GM12878 (cell line): ENCODE measurements around the gene SETD1B. TPM values are rescaled to one million over a fixed set of nuclear protein-coding genes. Genes with fewer than 3 reads are reported as not detected.

Source experiments
- ATAC-seq: fragments of 200-7000 bp; cut with Tn5 transposase; 3 replicates; pipeline ENCODE4 v1.9.1; 2020; ENCODE audit warnings: mild to moderate bottlenecking, moderate library complexity
- BruUV-seq: library from RNA; stranded (reverse); fragments of 400-500 nt; replicated peaks from 2 replicates; lab custom pipeline; 2021; lab: Mats Ljungman, UMichigan
- CTCF ChIA-PET: fragments of 300-600 bp; sonication (Branson Sonifier 250); formaldehyde crosslinking; extraction: SDS; loops from one replicate; lab custom pipeline; 2021; ENCODE audit warnings: inconsistent platforms; lab: Yijun Ruan, JAX
- POLR2A ChIA-PET: fragments of 350-600 bp; formaldehyde crosslinking; extraction: SDS; loops from one replicate; lab custom pipeline; 2021; ENCODE audit warnings: inconsistent platforms; lab: Charles Lee
- RAD21 ChIA-PET: fragments of 300-600 bp; sonication (Branson Sonifier 250); formaldehyde crosslinking; loops from one replicate; lab custom pipeline; 2023; ENCODE audit warnings: antibody characterized with exemption; ENCODE audit not compliant: unreplicated experiment; lab: Charles Lee
- SMC1A ChIA-PET: fragments of 300-600 bp; sonication (Branson Sonifier 250); formaldehyde crosslinking; loops from one replicate; lab custom pipeline; 2023; ENCODE audit not compliant: unreplicated experiment, uncharacterized antibody; lab: Charles Lee
- DNase-seq: peaks from one replicate; pipeline ENCODE4 v3.0.0-alpha.2; 2011; ENCODE audit warnings: low read depth, low spot score
- FAIRE-seq: peaks from 3 replicates; lab custom pipeline; 2011; peaks lifted over from hg19 to GRCh38; lab: Jason Lieb, UNC
- H2AFZ ChIP-seq: 2 replicates; pipeline ENCODE4 v1.6.0; 2011; ENCODE audit warnings: low read depth, low read length, control low read depth; ENCODE audit not compliant: control insufficient read depth
- H3K27ac ChIP-seq: 2 replicates; pipeline ENCODE4 v1.5.1; 2011; ENCODE audit warnings: control low read depth; ENCODE audit not compliant: control insufficient read depth, insufficient read depth
- H3K27me3 ChIP-seq, 2 experiments: replicated peaks in 1 of 2; 2 replicates each; pipeline versions ENCODE4 v1.6.0 to v1.6.1; 2011; ENCODE audit warnings: low read length in 1 of 2; ENCODE audit not compliant: control insufficient read depth in 2 of 2, insufficient read depth in 2 of 2
- H3K36me3 ChIP-seq, 2 experiments: 2 replicates each; pipeline ENCODE4 v1.5.1; 2011; ENCODE audit warnings: low read length in 1 of 2; ENCODE audit not compliant: control insufficient read depth in 2 of 2, insufficient read depth in 2 of 2
- H3K4me1 ChIP-seq: 2 replicates; pipeline ENCODE4 v1.6.1; 2011; ENCODE audit warnings: mild to moderate bottlenecking, low read length, moderate library complexity, mixed read lengths; ENCODE audit not compliant: control insufficient read depth, insufficient read depth
- H3K4me2 ChIP-seq: 2 replicates; pipeline ENCODE4 v1.6.0; 2011; ENCODE audit warnings: control low read depth; ENCODE audit not compliant: control insufficient read depth, insufficient read depth
- H3K4me3 ChIP-seq: fragments of 200-600 bp; sonication (generic); 2 replicates; pipeline ENCODE4 v1.5.1; 2016
- H3K79me2 ChIP-seq: 2 replicates; pipeline ENCODE4 v1.6.0; 2011; ENCODE audit warnings: low read length; ENCODE audit not compliant: control insufficient read depth, insufficient read depth
- H3K9ac ChIP-seq: 2 replicates; pipeline ENCODE4 v1.8.0; 2011; ENCODE audit warnings: low read length, control low read depth, mixed read lengths; ENCODE audit not compliant: control insufficient read depth, insufficient read depth
- H3K9me3 ChIP-seq: replicated peaks from 3 replicates; pipeline ENCODE4 v1.5.1; 2011; ENCODE audit warnings: mild to moderate bottlenecking, low read length; ENCODE audit not compliant: control insufficient read depth, insufficient read depth
- H4K20me1 ChIP-seq: 2 replicates; pipeline ENCODE4 v1.6.0; 2011; ENCODE audit not compliant: control insufficient read depth, insufficient read depth
- BRCA1 ChIP-seq: IDR thresholded peaks from 2 replicates; pipeline ENCODE4 v1.6.1; 2011; ENCODE audit warnings: low read depth, low read length, improper control_type of control experiment
- HDAC2 ChIP-seq: fragments of 200-600 bp; sonication (generic); IDR thresholded peaks from 2 replicates; pipeline ENCODE4 v1.6.1; 2017
- MEF2A ChIP-seq: IDR thresholded peaks from 2 replicates; pipeline ENCODE4 v1.6.1; 2011; ENCODE audit warnings: low read depth, mild to moderate bottlenecking, low read length, moderate library complexity; ENCODE audit not compliant: insufficient read depth
- YY1 ChIP-seq: IDR thresholded peaks from 2 replicates; pipeline ENCODE4 v1.6.1; 2011; ENCODE audit warnings: low read depth, mild to moderate bottlenecking, low read length
- WGBS: methylation state at CpG from one replicate; pipeline ENCODE4 v1.1.6; 2016; ENCODE audit warnings: low lambda C conversion rate; ENCODE audit not compliant: insufficient replicate concordance, insufficient coverage; ENCODE audit errors: missing lambda C conversion rate; 5-methylcytosine and 5-hydroxymethylcytosine counted together
- in situ Hi-C: fragments of 300-500 bp; cut with MboI; formaldehyde crosslinking; loops from 9 replicates; pipeline ENCODE4 v1.14.3; 2018; ENCODE audit warnings: mixed read lengths
- intact Hi-C: fragments of 100-400 bp; cut with micrococcal nuclease; formaldehyde crosslinking; loops from one replicate; pipeline ENCODE4 v1.14.2; 2022; ENCODE audit not compliant: unreplicated experiment
- polyA plus RNA-seq, 11 experiments: library from polyadenylated mRNA; depleted of rRNA in 4 of 11; unstranded in 6 of 11; stranded (reverse) in 5 of 11; fragments of >200 nt; fragmentation: Nextera tagmentation in 4 of 11; fragmentation: Illumina TruSeq in 1 of 11; extraction: Ambion mirVana in 4 of 11; extraction: Trizol in 1 of 11; gene quantifications; 1 replicate in 1 of 11; 2 replicates in 10 of 11; pipeline versions ENCODE4 v1.2.1 to v1.2.3, GENCODE V29; 2011 to 2016; ENCODE audit warnings: inconsistent platforms in 2 of 11, missing spikeins in 2 of 11, low read depth in 1 of 11
- total RNA-seq, 4 experiments: library from RNA; depleted of rRNA in 3 of 4; stranded (reverse); fragments of >200 nt in 3 of 4; fragmentation: Illumina TruSeq in 1 of 4; extraction: Trizol in 1 of 4; gene quantifications; 2 replicates each; pipeline versions ENCODE4 v1.2.1 to v1.2.3, GENCODE V29; 2013 to 2021
- TF ChIP-seq, protein P1 (sequence below): IDR thresholded peaks from 2 replicates; pipeline ENCODE4 v1.6.1; 2012; ENCODE audit warnings: mild to moderate bottlenecking, low read depth, low read length
- TF ChIP-seq, protein P2 (sequence below): IDR thresholded peaks from 2 replicates; pipeline ENCODE4 v1.6.1; 2012; ENCODE audit warnings: improper control_type of control experiment, low read depth, low read length; ENCODE audit not compliant: insufficient replicate concordance
- TF ChIP-seq, protein P3 (sequence below): IDR thresholded peaks from 2 replicates; pipeline ENCODE4 v1.6.1; 2011; ENCODE audit warnings: borderline replicate concordance, low read depth, mild to moderate bottlenecking, moderate library complexity, low read length; ENCODE audit not compliant: insufficient read depth, poor library complexity, severe bottlenecking

Gene SETD1B
- total and polyA plus RNA-seq, 10 of the 15 experiments (the other 5 are each of a cell fraction or from before 2014, with no cell fraction given): 0.50 to 17.3 (median 1.6) TPM

DNA sequence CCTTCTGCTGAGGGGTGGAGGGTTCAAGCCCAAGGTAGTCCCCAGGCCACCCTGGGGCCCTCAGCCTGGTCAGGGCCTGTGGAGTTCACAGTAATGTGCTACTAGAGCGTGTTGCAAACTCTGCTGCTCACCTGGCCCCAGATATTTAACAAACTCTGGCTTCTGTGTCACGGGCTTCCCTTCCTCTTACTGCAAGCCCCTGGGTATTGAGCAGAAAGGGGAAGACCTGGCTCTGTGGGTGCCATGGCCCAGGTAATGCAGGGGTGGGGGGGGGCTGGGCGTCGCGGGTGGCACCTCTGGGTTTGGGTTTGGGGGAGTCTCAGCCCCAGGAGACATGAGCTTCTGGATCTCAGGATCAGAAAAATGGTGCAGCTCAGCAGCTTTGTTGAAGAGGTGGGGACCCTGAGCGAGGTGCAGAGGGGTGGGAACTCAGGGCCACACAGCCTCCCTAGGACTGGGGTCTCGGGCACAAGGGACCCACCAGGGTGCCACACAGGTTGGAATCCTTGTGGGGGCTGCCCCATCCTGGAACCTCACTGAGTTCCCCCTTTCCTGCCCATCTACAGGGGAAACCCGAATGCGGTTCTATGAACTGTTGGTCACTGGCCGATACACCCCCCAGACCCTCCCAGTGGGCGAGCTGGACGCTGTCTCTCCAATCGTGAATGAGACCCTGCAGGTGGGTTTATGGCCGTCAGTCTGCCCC is 4.0 kb downstream of the SETD1B start (continued):
- TF ChIP-seq, protein P1, sequence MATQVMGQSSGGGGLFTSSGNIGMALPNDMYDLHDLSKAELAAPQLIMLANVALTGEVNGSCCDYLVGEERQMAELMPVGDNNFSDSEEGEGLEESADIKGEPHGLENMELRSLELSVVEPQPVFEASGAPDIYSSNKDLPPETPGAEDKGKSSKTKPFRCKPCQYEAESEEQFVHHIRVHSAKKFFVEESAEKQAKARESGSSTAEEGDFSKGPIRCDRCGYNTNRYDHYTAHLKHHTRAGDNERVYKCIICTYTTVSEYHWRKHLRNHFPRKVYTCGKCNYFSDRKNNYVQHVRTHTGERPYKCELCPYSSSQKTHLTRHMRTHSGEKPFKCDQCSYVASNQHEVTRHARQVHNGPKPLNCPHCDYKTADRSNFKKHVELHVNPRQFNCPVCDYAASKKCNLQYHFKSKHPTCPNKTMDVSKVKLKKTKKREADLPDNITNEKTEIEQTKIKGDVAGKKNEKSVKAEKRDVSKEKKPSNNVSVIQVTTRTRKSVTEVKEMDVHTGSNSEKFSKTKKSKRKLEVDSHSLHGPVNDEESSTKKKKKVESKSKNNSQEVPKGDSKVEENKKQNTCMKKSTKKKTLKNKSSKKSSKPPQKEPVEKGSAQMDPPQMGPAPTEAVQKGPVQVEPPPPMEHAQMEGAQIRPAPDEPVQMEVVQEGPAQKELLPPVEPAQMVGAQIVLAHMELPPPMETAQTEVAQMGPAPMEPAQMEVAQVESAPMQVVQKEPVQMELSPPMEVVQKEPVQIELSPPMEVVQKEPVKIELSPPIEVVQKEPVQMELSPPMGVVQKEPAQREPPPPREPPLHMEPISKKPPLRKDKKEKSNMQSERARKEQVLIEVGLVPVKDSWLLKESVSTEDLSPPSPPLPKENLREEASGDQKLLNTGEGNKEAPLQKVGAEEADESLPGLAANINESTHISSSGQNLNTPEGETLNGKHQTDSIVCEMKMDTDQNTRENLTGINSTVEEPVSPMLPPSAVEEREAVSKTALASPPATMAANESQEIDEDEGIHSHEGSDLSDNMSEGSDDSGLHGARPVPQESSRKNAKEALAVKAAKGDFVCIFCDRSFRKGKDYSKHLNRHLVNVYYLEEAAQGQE: no peak
- TF ChIP-seq YY1 (no peak), MEF2A (no peak), BRCA1 (no peak)

DNA sequence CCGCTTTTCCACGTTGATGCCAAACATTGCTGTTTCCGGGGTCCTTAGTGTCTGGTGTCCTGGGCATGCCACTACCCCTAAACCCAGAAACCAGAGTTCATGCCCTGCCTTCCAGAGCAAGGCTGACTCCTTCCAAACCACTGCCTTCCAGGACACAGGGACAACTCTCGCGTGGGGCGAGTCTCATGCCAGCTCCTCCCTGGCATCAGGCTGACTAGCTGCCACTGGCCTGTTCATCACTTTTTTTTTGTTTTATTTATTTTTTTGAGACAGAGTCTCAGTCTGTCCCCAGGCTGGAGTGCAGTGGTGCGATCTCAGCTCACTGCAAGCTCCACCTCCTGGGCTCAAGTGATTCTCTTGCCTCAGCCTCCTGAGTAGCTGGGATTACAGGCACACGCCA is 4.8 kb downstream of the SETD1B start:
- no peak for TF ChIP-seq HDAC2
- TF ChIP-seq, protein P2, sequence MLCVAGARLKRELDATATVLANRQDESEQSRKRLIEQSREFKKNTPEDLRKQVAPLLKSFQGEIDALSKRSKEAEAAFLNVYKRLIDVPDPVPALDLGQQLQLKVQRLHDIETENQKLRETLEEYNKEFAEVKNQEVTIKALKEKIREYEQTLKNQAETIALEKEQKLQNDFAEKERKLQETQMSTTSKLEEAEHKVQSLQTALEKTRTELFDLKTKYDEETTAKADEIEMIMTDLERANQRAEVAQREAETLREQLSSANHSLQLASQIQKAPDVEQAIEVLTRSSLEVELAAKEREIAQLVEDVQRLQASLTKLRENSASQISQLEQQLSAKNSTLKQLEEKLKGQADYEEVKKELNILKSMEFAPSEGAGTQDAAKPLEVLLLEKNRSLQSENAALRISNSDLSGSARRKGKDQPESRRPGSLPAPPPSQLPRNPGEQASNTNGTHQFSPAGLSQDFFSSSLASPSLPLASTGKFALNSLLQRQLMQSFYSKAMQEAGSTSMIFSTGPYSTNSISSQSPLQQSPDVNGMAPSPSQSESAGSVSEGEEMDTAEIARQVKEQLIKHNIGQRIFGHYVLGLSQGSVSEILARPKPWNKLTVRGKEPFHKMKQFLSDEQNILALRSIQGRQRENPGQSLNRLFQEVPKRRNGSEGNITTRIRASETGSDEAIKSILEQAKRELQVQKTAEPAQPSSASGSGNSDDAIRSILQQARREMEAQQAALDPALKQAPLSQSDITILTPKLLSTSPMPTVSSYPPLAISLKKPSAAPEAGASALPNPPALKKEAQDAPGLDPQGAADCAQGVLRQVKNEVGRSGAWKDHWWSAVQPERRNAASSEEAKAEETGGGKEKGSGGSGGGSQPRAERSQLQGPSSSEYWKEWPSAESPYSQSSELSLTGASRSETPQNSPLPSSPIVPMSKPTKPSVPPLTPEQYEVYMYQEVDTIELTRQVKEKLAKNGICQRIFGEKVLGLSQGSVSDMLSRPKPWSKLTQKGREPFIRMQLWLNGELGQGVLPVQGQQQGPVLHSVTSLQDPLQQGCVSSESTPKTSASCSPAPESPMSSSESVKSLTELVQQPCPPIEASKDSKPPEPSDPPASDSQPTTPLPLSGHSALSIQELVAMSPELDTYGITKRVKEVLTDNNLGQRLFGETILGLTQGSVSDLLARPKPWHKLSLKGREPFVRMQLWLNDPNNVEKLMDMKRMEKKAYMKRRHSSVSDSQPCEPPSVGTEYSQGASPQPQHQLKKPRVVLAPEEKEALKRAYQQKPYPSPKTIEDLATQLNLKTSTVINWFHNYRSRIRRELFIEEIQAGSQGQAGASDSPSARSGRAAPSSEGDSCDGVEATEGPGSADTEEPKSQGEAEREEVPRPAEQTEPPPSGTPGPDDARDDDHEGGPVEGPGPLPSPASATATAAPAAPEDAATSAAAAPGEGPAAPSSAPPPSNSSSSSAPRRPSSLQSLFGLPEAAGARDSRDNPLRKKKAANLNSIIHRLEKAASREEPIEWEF: no peak
- TF ChIP-seq, protein P3, sequence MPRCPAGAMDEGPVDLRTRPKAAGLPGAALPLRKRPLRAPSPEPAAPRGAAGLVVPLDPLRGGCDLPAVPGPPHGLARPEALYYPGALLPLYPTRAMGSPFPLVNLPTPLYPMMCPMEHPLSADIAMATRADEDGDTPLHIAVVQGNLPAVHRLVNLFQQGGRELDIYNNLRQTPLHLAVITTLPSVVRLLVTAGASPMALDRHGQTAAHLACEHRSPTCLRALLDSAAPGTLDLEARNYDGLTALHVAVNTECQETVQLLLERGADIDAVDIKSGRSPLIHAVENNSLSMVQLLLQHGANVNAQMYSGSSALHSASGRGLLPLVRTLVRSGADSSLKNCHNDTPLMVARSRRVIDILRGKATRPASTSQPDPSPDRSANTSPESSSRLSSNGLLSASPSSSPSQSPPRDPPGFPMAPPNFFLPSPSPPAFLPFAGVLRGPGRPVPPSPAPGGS: no peak
- SMC1A ChIA-PET: interaction anchor here (12.2 kb wide), 1 partner anchor 15 kb away, joined by 226 read pairs; the partner anchor contains the start of gene RHOF
- H3K4me1 ChIP-seq: peaks cover 23% of the 10 kb centered on the region
- H3K4me3 ChIP-seq: no peak overlapping the region
- 93% methylated on average over 8 of the region's 8 CpGs for WGBS
- H3K9ac ChIP-seq: no peak overlapping the region
- peaks cover 6 to 16% of the 10 kb centered on the region in 2 experiments; a peak in 3 of 4 replicates for H3K36me3 ChIP-seq
- H2AFZ ChIP-seq: no peak overlapping the region
- CTCF ChIA-PET: interaction anchor here (1.6 to 13.6 kb wide), 2 partner anchors 12 to 35 kb away, joined by 3 to 565 read pairs; partner anchors contain the start of gene RHOF
- no peak overlapping the region for H3K27ac ChIP-seq
- H4K20me1 ChIP-seq: peaks cover 9% of the 10 kb centered on the region
- RAD21 ChIA-PET: interaction anchor here (13.1 kb wide), 1 partner anchor 14 kb away, joined by 395 read pairs; the partner anchor contains the start of gene RHOF
- no peak for FAIRE-seq
- H3K27me3 ChIP-seq: no peaks in the 10 kb centered on the region
- POLR2A ChIA-PET: interaction anchor here (0.6 to 10.1 kb wide), 2 partner anchors 16 to 102 kb away, joined by 3 to 155 read pairs; partner anchors contain the start of gene RHOF
- H3K79me2 ChIP-seq: peaks cover 60% of the 10 kb centered on the region
- in situ Hi-C loops (no loop called here), intact Hi-C loops (no loop called here)
- H3K4me2 ChIP-seq: no peak overlapping the region
- H3K9me3 ChIP-seq: no peaks in the 10 kb centered on the region
- no peak for ATAC-seq
- DNase-seq: no peak
- BruUV-seq: no TSS peak
